IMR-90 (cell line): ENCODE data around the gene AAMP. TPM values are rescaled to one million over a fixed set of nuclear protein-coding genes. Genes with fewer than 3 reads are reported as not detected.

ENCODE experiments used
- ATAC-seq: fragments of 200-7000 bp; cut with Tn5 transposase; 2 replicates; pipeline ENCODE4 v1.9.1; 2020; ENCODE audit warnings: low read depth, mild to moderate bottlenecking, moderate library complexity
- BruUV-seq: library from RNA; stranded (reverse); fragments of 400-500 nt; replicated peaks from 2 replicates; lab custom pipeline; 2021; lab: Mats Ljungman, UMichigan
- CTCF ChIA-PET: fragments of 300-600 bp; formaldehyde crosslinking; extraction: SDS; loops from one replicate; lab custom pipeline; 2021; ENCODE audit warnings: antibody characterized with exemption; lab: Yijun Ruan, JAX
- POLR2A ChIA-PET: fragments of 300-600 bp; sonication (Branson Sonifier 250); formaldehyde crosslinking; loops from one replicate; lab custom pipeline; 2022; ENCODE audit warnings: antibody characterized with exemption; ENCODE audit not compliant: unreplicated experiment; lab: Charles Lee
- DNase-seq: peaks from one replicate; pipeline ENCODE4 v3.0.0; 2013
- H2AFZ ChIP-seq: replicated peaks from 2 replicates; pipeline ENCODE3; 2013; ENCODE audit warnings: low read length, mild to moderate bottlenecking; ENCODE audit not compliant: poor library complexity
- H2AK5ac ChIP-seq: 2 replicates; pipeline ENCODE4 v1.6.1; 2013; ENCODE audit warnings: low read depth, low read length, inconsistent platforms
- H2AK9ac ChIP-seq: replicated peaks from 2 replicates; pipeline ENCODE3; 2013; ENCODE audit warnings: mild to moderate bottlenecking, low read depth, low read length, moderate library complexity; ENCODE audit not compliant: poor library complexity
- H2BK120ac ChIP-seq: 2 replicates; pipeline ENCODE4 v1.6.1; 2013; ENCODE audit warnings: low read depth, low read length, inconsistent platforms
- H2BK15ac ChIP-seq: 3 replicates; pipeline ENCODE4 v1.6.1; 2013; ENCODE audit warnings: low read depth, low read length, inconsistent platforms
- H2BK20ac ChIP-seq: 2 replicates; pipeline ENCODE4 v1.6.1; 2013; ENCODE audit warnings: low read depth, mild to moderate bottlenecking, inconsistent platforms, low read length, moderate library complexity
- H2BK5ac ChIP-seq: 2 replicates; pipeline ENCODE4 v1.6.1; 2013; ENCODE audit warnings: mild to moderate bottlenecking, low read depth, low read length, inconsistent platforms; ENCODE audit not compliant: poor library complexity, severe bottlenecking
- H3K14ac ChIP-seq: replicated peaks from 2 replicates; pipeline ENCODE4 v1.6.1; 2013; ENCODE audit warnings: low read depth, low read length, inconsistent platforms
- H3K18ac ChIP-seq: 2 replicates; pipeline ENCODE4 v1.6.1; 2013; ENCODE audit warnings: low read depth, low read length, control low read depth
- H3K23ac ChIP-seq: 2 replicates; pipeline ENCODE4 v1.6.1; 2013; ENCODE audit warnings: low read depth, low read length, inconsistent platforms
- H3K27ac ChIP-seq: 2 replicates; pipeline ENCODE4 v1.5.1; 2013; ENCODE audit warnings: mild to moderate bottlenecking, control low read depth, low read length; ENCODE audit not compliant: insufficient read depth
- H3K27me3 ChIP-seq: 2 replicates; pipeline ENCODE4 v1.6.1; 2013; ENCODE audit warnings: low read length; ENCODE audit not compliant: control insufficient read depth, insufficient read depth
- H3K36me3 ChIP-seq: 2 replicates; pipeline ENCODE4 v1.6.1; 2013; ENCODE audit warnings: low read length, mixed read lengths; ENCODE audit not compliant: control insufficient read depth, insufficient read depth
- H3K4ac ChIP-seq: 2 replicates; pipeline ENCODE4 v1.6.1; 2013; ENCODE audit warnings: low read depth, low read length, inconsistent platforms
- H3K4me1 ChIP-seq: 2 replicates; pipeline ENCODE4 v1.6.1; 2013; ENCODE audit warnings: low read length, mixed read lengths; ENCODE audit not compliant: control insufficient read depth, insufficient read depth
- H3K4me2 ChIP-seq: 2 replicates; pipeline ENCODE4 v1.6.1; 2013; ENCODE audit warnings: low read depth, mild to moderate bottlenecking, control low read depth, low read length, moderate library complexity
- H3K4me3 ChIP-seq: 2 replicates; pipeline ENCODE4 v1.5.1; 2013; ENCODE audit warnings: low read depth, mild to moderate bottlenecking, control low read depth, low read length, moderate library complexity; ENCODE audit not compliant: insufficient read depth
- H3K56ac ChIP-seq: 2 replicates; pipeline ENCODE4 v1.6.1; 2013; ENCODE audit warnings: low read length, inconsistent platforms; ENCODE audit not compliant: insufficient read depth; ENCODE audit errors: extremely low read depth
- H3K79me1 ChIP-seq, 2 experiments: 2 replicates each; pipeline ENCODE4 v1.6.1; 2013; ENCODE audit warnings: low read length in 2 of 2, inconsistent platforms in 1 of 2, low read depth in 1 of 2
- H3K9ac ChIP-seq: 2 replicates; pipeline ENCODE4 v1.6.1; 2013; ENCODE audit warnings: low read depth, low read length, control low read depth
- H3K9me1 ChIP-seq: 2 replicates; pipeline ENCODE4 v1.6.1; 2013; ENCODE audit warnings: low read length, inconsistent platforms; ENCODE audit not compliant: insufficient read depth
- H3K9me3 ChIP-seq: 2 replicates; pipeline ENCODE4 v1.6.1; 2013; ENCODE audit warnings: low read length; ENCODE audit not compliant: control insufficient read depth, insufficient read depth
- H4K20me1 ChIP-seq: 2 replicates; pipeline ENCODE4 v1.6.1; 2013; ENCODE audit warnings: low read length, inconsistent platforms; ENCODE audit not compliant: insufficient read depth
- H4K5ac ChIP-seq: 2 replicates; pipeline ENCODE4 v1.6.1; 2013; ENCODE audit warnings: mild to moderate bottlenecking, low read depth, low read length, control low read depth
- H4K8ac ChIP-seq, 2 experiments: 2 replicates each; pipeline ENCODE4 v1.6.1; 2013; ENCODE audit warnings: low read depth in 2 of 2, low read length in 2 of 2, control low read depth in 1 of 2, inconsistent platforms in 1 of 2
- H4K91ac ChIP-seq: 2 replicates; pipeline ENCODE4 v1.6.1; 2013; ENCODE audit warnings: low read depth, low read length, inconsistent platforms; ENCODE audit not compliant: insufficient read depth
- BHLHE40 ChIP-seq: fragments of 150-350 bp; IDR thresholded peaks from 2 replicates; pipeline ENCODE4 v1.6.1; 2016; ENCODE audit warnings: mild to moderate bottlenecking, low read depth, low read length
- CEBPB ChIP-seq: IDR thresholded peaks from 2 replicates; pipeline ENCODE4 v1.6.1; 2012; ENCODE audit warnings: low read depth, low read length, improper control_type of control experiment
- CHD1 ChIP-seq: IDR thresholded peaks from 2 replicates; pipeline ENCODE4 v1.6.1; 2012; ENCODE audit warnings: low read depth, low read length, improper control_type of control experiment
- CTCF ChIP-seq: conservative IDR thresholded peaks from 2 replicates; pipeline ENCODE4 v1.5.1; 2012; ENCODE audit warnings: mild to moderate bottlenecking, low read depth, low read length, improper control_type of control experiment
- FOS ChIP-seq: fragments of 150-350 bp; IDR thresholded peaks from 2 replicates; pipeline ENCODE4 v1.6.1; 2016; ENCODE audit warnings: low read depth, low read length
- MAFK ChIP-seq: IDR thresholded peaks from 2 replicates; pipeline ENCODE4 v1.6.1; 2012; ENCODE audit warnings: low read depth, low read length, improper control_type of control experiment
- MAZ ChIP-seq: IDR thresholded peaks from 2 replicates; pipeline ENCODE4 v1.6.1; 2012; ENCODE audit warnings: low read depth, mild to moderate bottlenecking, low read length, improper control_type of control experiment, moderate library complexity, borderline replicate concordance
- MXI1 ChIP-seq: IDR thresholded peaks from 2 replicates; pipeline ENCODE4 v1.6.1; 2012; ENCODE audit warnings: low read depth, mild to moderate bottlenecking, low read length, moderate library complexity, borderline replicate concordance
- NFE2L2 ChIP-seq: fragments of 150-350 bp; IDR thresholded peaks from 2 replicates; pipeline ENCODE4 v1.6.1; 2016; ENCODE audit warnings: low read depth, mild to moderate bottlenecking, low read length
- POLR2A ChIP-seq: IDR thresholded peaks from 2 replicates; pipeline ENCODE4 v1.6.1; 2012; ENCODE audit warnings: mild to moderate bottlenecking, low read depth, low read length
- RAD21 ChIP-seq: IDR thresholded peaks from 2 replicates; pipeline ENCODE4 v1.6.1; 2012; ENCODE audit warnings: low read length, improper control_type of control experiment
- RCOR1 ChIP-seq: IDR thresholded peaks from 2 replicates; pipeline ENCODE4 v1.6.1; 2012; ENCODE audit warnings: mild to moderate bottlenecking, low read length, improper control_type of control experiment; ENCODE audit not compliant: insufficient replicate concordance
- RFX5 ChIP-seq: IDR thresholded peaks from 2 replicates; pipeline ENCODE4 v1.8.0; 2012; ENCODE audit warnings: low read depth, mild to moderate bottlenecking, low read length, moderate library complexity
- SMC3 ChIP-seq: fragments of 150-350 bp; IDR thresholded peaks from 2 replicates; pipeline ENCODE4 v1.6.1; 2016; ENCODE audit warnings: low read depth, mild to moderate bottlenecking, antibody characterized with exemption, low read length, moderate library complexity
- WGBS, 2 experiments: methylation state at CpG; one replicate each; pipeline versions ENCODE4 v1.1.5 to v1.1.7; 2013; ENCODE audit warnings: missing lambda C conversion rate in 2 of 2; ENCODE audit not compliant: insufficient read length in 1 of 2; ENCODE audit errors: extremely low coverage in 2 of 2; 5-methylcytosine and 5-hydroxymethylcytosine counted together
- dilution Hi-C: fragments of 300-500 bp; cut with HindIII; formaldehyde crosslinking; loops from one replicate; pipeline ENCODE4 v1.14.3; 2018; ENCODE audit warnings: low sequenced_read_pairs; ENCODE audit not compliant: unreplicated experiment
- in situ Hi-C: fragments of 300-500 bp; cut with MboI; formaldehyde crosslinking; loops from 3 replicates; pipeline ENCODE4 v1.14.3; 2019; ENCODE audit warnings: low sequenced_read_pairs, inconsistent platforms, mixed read lengths
- intact Hi-C: fragments of 100-400 bp; cut with micrococcal nuclease; formaldehyde crosslinking; loops from 2 replicates; pipeline ENCODE4 v1.10.0; 2022
- polyA plus RNA-seq, 3 experiments: library from polyadenylated mRNA; depleted of rRNA; stranded (reverse); fragments of >200 nt; gene quantifications; 2 replicates each; pipeline ENCODE4 v1.2.3, GENCODE V29; 2012; ENCODE audit warnings: low replicate concordance in 1 of 3
- total RNA-seq: library from RNA; depleted of rRNA; stranded (reverse); fragments of >200 nt; gene quantifications from 2 replicates; pipeline ENCODE4 v1.2.3, GENCODE V29; 2012
- TF ChIP-seq, protein P1 (sequence below): fragments of 150-350 bp; IDR thresholded peaks from 2 replicates; pipeline ENCODE4 v1.6.1; 2016; ENCODE audit warnings: low read depth, mild to moderate bottlenecking, low read length, moderate library complexity, borderline replicate concordance
- TF ChIP-seq, protein P2 (sequence below): fragments of 150-350 bp; IDR thresholded peaks from 2 replicates; pipeline ENCODE4 v1.6.1; 2017; ENCODE audit warnings: mild to moderate bottlenecking, antibody characterized with exemption, low read length, low read depth

AAMP gene
- total and polyA plus RNA-seq, 2 of the 4 experiments (the other 2 are of a cell fraction) = 104 to 112 TPM

DNA sequence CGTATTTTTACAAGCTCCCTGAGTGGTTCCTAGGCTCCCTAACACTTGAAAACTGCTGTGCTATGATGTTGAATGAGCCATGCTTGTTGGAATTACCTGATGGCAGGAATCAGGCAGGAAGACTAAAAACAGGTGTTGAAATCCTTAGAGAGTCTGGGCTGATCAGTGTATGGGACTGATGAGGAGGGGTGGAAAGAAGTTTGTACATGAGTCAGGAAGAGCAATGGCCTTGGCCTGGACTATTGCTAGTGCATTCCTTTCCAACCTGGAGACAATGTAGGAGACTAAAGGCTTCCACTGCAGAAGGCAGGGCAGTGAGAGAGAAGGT is 47.3 kb upstream of the AAMP start:
- DNase-seq (no peak), ATAC-seq (no peak)
- H2BK5ac ChIP-seq = no peak overlapping the region
- H3K9ac ChIP-seq = no peak overlapping the region
- no peak overlapping the region; the same call in 2 of the 3 replicates for H2BK15ac ChIP-seq
- no peak overlapping the region for H3K4ac ChIP-seq
- dilution Hi-C loops = no loop called here
- no peaks in the 10 kb centered on the region for H3K36me3 ChIP-seq
- 100% methylated on average over 1 of the region's 1 CpG; no CpG with 5 or more reads in 1 of the 2 experiments for WGBS, 2 experiments
- no peak overlapping the region for H4K91ac ChIP-seq
- POLR2A ChIA-PET = no interaction called here
- H3K14ac ChIP-seq = no peak overlapping the region
- H2AK9ac ChIP-seq = no peak overlapping the region
- H3K18ac ChIP-seq = no peak overlapping the region
- CTCF ChIA-PET = no interaction called here
- H3K79me1 ChIP-seq = no peaks in the 10 kb centered on the region
- no peak overlapping the region for H2AFZ ChIP-seq
- H3K23ac ChIP-seq = no peak overlapping the region
- no peak overlapping the region for H2BK120ac ChIP-seq
- no peaks in the 10 kb centered on the region for H3K9me3 ChIP-seq
- in situ Hi-C loops = no loop called here
- no peak overlapping the region for H3K27ac ChIP-seq
- H3K9me1 ChIP-seq = peaks cover 10% of the 10 kb centered on the region; the same call in 1 of the 2 replicates
- H2BK20ac ChIP-seq = 0 out of 2 replicates have a peak overlapping the region, but pooled peaks have one; percentile 7
- no peak overlapping the region for H3K4me3 ChIP-seq
- no peak for TF ChIP-seq RFX5
- no peak for TF ChIP-seq SMC3
- no peak for TF ChIP-seq MAZ
- TF ChIP-seq, protein P1, sequence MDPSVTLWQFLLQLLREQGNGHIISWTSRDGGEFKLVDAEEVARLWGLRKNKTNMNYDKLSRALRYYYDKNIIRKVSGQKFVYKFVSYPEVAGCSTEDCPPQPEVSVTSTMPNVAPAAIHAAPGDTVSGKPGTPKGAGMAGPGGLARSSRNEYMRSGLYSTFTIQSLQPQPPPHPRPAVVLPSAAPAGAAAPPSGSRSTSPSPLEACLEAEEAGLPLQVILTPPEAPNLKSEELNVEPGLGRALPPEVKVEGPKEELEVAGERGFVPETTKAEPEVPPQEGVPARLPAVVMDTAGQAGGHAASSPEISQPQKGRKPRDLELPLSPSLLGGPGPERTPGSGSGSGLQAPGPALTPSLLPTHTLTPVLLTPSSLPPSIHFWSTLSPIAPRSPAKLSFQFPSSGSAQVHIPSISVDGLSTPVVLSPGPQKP = no peak
- no peak for TF ChIP-seq NFE2L2
- TF ChIP-seq BHLHE40 = no peak
- no peak for TF ChIP-seq MXI1
- no peak for TF ChIP-seq CEBPB
- TF ChIP-seq RAD21 = no peak
- no peak for TF ChIP-seq CHD1
- TF ChIP-seq CTCF = no peak
- TF ChIP-seq RCOR1 = no peak
- TF ChIP-seq MAFK = no peak
- TF ChIP-seq, protein P2, sequence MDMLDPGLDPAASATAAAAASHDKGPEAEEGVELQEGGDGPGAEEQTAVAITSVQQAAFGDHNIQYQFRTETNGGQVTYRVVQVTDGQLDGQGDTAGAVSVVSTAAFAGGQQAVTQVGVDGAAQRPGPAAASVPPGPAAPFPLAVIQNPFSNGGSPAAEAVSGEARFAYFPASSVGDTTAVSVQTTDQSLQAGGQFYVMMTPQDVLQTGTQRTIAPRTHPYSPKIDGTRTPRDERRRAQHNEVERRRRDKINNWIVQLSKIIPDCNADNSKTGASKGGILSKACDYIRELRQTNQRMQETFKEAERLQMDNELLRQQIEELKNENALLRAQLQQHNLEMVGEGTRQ = no peak
- TF ChIP-seq FOS = no peak
- TF ChIP-seq POLR2A = no peak
- no peak overlapping the region for H4K8ac ChIP-seq
- H3K27me3 ChIP-seq = no peaks in the 10 kb centered on the region
- H3K4me2 ChIP-seq = no peak overlapping the region
- intact Hi-C loops = no loop called here
- no peak overlapping the region for H4K5ac ChIP-seq
- no peak overlapping the region for H2AK5ac ChIP-seq
- H3K4me1 ChIP-seq = peaks cover 7% of the 10 kb centered on the region
- BruUV-seq = no TSS peak
- no peak overlapping the region for H3K56ac ChIP-seq
- no peaks in the 10 kb centered on the region for H4K20me1 ChIP-seq
